Liver (tissue), 9 donors: ENCODE measurements around the gene PHLPP1. TPM values are rescaled to one million over a fixed set of nuclear protein-coding genes. Genes with fewer than 3 reads are reported as not detected.

Experiments
- DNase-seq: peaks from one replicate; pipeline ENCODE4 v3.0.0-alpha.2; 2017; ENCODE audit warnings: low spot score
- H3K27ac ChIP-seq, 2 donors: one replicate each; pipeline ENCODE4 v1.7.0; 2013; ENCODE audit warnings: inconsistent platforms in 2 of 2, low read length in 2 of 2, control low read depth in 1 of 2, low read depth in 1 of 2, mild to moderate bottlenecking in 1 of 2
- H3K27me3 ChIP-seq, 4 donors: one replicate each; pipeline versions ENCODE4 v1.6.1 to v1.7.0; 2013; ENCODE audit warnings: low read length in 3 of 4, inconsistent platforms in 1 of 4, mild to moderate bottlenecking in 1 of 4, moderate library complexity in 1 of 4; ENCODE audit not compliant: control insufficient read depth in 4 of 4, insufficient read depth in 4 of 4
- H3K36me3 ChIP-seq, 4 donors: one replicate each; pipeline versions ENCODE4 v1.6.1 to v1.7.0; 2013; ENCODE audit warnings: low read length in 3 of 4, mild to moderate bottlenecking in 3 of 4, low read depth in 1 of 4, moderate library complexity in 1 of 4; ENCODE audit not compliant: control insufficient read depth in 4 of 4, insufficient read depth in 3 of 4
- H3K4me1 ChIP-seq, 4 donors: one replicate each; pipeline versions ENCODE4 v1.6.1 to v1.7.0; 2013; ENCODE audit warnings: low read length in 3 of 4, mild to moderate bottlenecking in 3 of 4, moderate library complexity in 1 of 4; ENCODE audit not compliant: control insufficient read depth in 4 of 4, insufficient read depth in 4 of 4
- H3K4me3 ChIP-seq, 3 donors: one replicate each; pipeline versions ENCODE4 v1.6.1 to v1.7.0; 2013; ENCODE audit warnings: low read length in 3 of 3, control low read depth in 1 of 3, low read depth in 1 of 3, mild to moderate bottlenecking in 1 of 3
- H3K9ac ChIP-seq, 2 donors: one replicate each; pipeline ENCODE4 v1.7.0; 2013; ENCODE audit warnings: low read length in 2 of 2, mild to moderate bottlenecking in 2 of 2, moderate library complexity in 2 of 2, control low read depth in 1 of 2, low read depth in 1 of 2
- H3K9me3 ChIP-seq, 4 donors: one replicate each; pipeline versions ENCODE4 v1.6.1 to v1.7.0; 2013; ENCODE audit warnings: low read length in 3 of 4; ENCODE audit not compliant: control insufficient read depth in 4 of 4
- EGR1 ChIP-seq, 2 donors: IDR thresholded peaks; 2 replicates each; pipeline ENCODE4 v1.6.1; 2016 to 2018; ENCODE audit warnings: antibody characterized with exemption in 2 of 2, low read depth in 2 of 2
- FOXA2 ChIP-seq: IDR thresholded peaks from 2 replicates; pipeline ENCODE4 v1.6.1; 2016; ENCODE audit warnings: antibody characterized with exemption
- GABPA ChIP-seq, 2 donors: IDR thresholded peaks in 1 of 2; conservative IDR thresholded peaks in 1 of 2; 2 replicates each; pipeline ENCODE4 v1.6.1; 2016; ENCODE audit warnings: antibody characterized with exemption in 2 of 2, mild to moderate bottlenecking in 1 of 2, moderate library complexity in 1 of 2
- HNF4G ChIP-seq: IDR thresholded peaks from 2 replicates; pipeline ENCODE4 v1.6.1; 2016; ENCODE audit warnings: antibody characterized with exemption
- NR2F2 ChIP-seq: IDR thresholded peaks from 2 replicates; pipeline ENCODE4 v1.6.1; 2016; ENCODE audit warnings: antibody characterized with exemption
- RAD21 ChIP-seq, 2 donors: IDR thresholded peaks; 2 replicates each; pipeline ENCODE4 v1.6.1; 2016; ENCODE audit warnings: antibody characterized with exemption in 2 of 2, mild to moderate bottlenecking in 2 of 2
- SP1 ChIP-seq: IDR thresholded peaks from 2 replicates; pipeline ENCODE4 v1.6.1; 2018; ENCODE audit warnings: antibody characterized with exemption, mild to moderate bottlenecking
- TAF1 ChIP-seq: conservative IDR thresholded peaks from 2 replicates; pipeline ENCODE4 v1.6.1; 2016; ENCODE audit warnings: antibody characterized with exemption, mild to moderate bottlenecking
- WGBS: extraction: QIAGEN DNeasy Blood & Tissue Kit; methylation state at CpG from one replicate; pipeline ENCODE4 v1.1.7; 2013; 5-methylcytosine and 5-hydroxymethylcytosine counted together
- polyA plus RNA-seq, 2 donors: library from polyadenylated mRNA; stranded (reverse) in 1 of 2; unstranded in 1 of 2; fragments of 200-250 nt in 1 of 2; fragments of >200 nt in 1 of 2; fragmentation: Nextera tagmentation in 1 of 2; extraction: Ambion mirVana in 1 of 2; gene quantifications; one replicate each; pipeline versions ENCODE4 v1.2.1 to v1.2.3, GENCODE V29; 2013 to 2015
- total RNA-seq, 2 donors: library from RNA; depleted of rRNA; stranded (reverse); fragments of >200 nt; gene quantifications; one replicate each; pipeline ENCODE4 v1.2.3, GENCODE V29; 2014
- TF ChIP-seq, protein P1 (sequence below): fragments of 150-350 bp; IDR thresholded peaks from 2 replicates; pipeline ENCODE4 v1.5.1; 2017; ENCODE audit warnings: improper control_type of control experiment, low read depth, low read length; ENCODE audit not compliant: missing input control
- TF ChIP-seq, protein P2 (sequence below): IDR thresholded peaks from 2 replicates; pipeline ENCODE4 v1.6.1; 2016; ENCODE audit warnings: antibody characterized with exemption
- TF ChIP-seq, protein P3 (sequence below): IDR thresholded peaks from 2 replicates; pipeline ENCODE4 v1.6.1; 2016; ENCODE audit warnings: antibody characterized with exemption
- TF ChIP-seq, protein P4 (sequence below): IDR thresholded peaks from 2 replicates; pipeline ENCODE4 v1.6.1; 2016; ENCODE audit warnings: antibody characterized with exemption, mild to moderate bottlenecking
- donor health status: healthy.
- donor health status: healthy.
- donor health status: healthy.
- donor health status: healthy.
- donor health status: healthy.

PHLPP1 gene
- total and polyA plus RNA-seq, 4 donors, result 4.2 to 14.5 (median 8.6) TPM

DNA sequence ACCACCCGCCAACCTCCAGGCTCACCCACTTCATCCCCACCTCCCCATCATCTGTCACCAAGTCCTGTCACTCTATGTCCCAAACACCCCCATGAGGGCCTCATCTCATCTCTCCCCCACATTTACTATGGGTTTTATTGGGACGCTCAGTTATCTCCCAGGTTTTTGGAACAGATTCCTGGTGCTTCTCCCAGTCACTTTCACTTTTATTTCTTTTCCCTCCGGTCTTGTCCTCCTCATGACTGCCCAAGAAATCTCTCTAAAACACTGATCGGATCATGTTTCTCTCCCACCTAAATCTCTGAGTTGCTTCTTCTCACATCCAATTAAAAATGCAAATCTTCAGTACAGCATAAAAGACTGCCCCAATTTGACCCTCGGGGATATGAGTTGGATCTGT, 273.1 kb downstream of the PHLPP1 start (continued):
- TF ChIP-seq, protein P1, sequence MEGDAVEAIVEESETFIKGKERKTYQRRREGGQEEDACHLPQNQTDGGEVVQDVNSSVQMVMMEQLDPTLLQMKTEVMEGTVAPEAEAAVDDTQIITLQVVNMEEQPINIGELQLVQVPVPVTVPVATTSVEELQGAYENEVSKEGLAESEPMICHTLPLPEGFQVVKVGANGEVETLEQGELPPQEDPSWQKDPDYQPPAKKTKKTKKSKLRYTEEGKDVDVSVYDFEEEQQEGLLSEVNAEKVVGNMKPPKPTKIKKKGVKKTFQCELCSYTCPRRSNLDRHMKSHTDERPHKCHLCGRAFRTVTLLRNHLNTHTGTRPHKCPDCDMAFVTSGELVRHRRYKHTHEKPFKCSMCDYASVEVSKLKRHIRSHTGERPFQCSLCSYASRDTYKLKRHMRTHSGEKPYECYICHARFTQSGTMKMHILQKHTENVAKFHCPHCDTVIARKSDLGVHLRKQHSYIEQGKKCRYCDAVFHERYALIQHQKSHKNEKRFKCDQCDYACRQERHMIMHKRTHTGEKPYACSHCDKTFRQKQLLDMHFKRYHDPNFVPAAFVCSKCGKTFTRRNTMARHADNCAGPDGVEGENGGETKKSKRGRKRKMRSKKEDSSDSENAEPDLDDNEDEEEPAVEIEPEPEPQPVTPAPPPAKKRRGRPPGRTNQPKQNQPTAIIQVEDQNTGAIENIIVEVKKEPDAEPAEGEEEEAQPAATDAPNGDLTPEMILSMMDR, result no peak
- TF ChIP-seq TAF1, result no peak
- TF ChIP-seq GABPA (IDR thresholded peaks at IDR 0.05 in 1 of 2, conservative IDR thresholded peaks at IDR 0.05 in 1 of 2), result no peak
- TF ChIP-seq FOXA2, result no peak

DNA sequence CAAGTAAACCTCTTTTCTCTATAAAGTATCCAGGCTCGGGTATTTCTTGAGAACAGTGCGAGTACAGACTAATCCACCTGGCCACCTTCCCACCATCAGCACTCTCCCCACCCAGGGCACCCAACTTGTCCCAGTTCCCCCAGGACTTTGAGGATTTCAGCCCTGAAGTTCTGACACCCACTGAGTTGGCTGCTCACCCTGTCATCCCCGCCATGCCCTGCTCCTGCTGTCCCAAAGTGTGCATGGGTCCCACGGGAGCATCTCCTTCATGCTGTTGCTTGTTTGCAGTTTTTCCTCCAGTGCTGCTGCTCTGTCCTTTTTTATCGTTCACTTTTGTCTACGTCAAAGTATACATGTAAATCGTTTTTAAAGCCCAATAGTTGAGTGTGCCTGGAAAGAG, 273.9 kb downstream of the PHLPP1 start:
- Histone ChIP-seq H3K4me1 (peaks cover 0 to 6% (median 1%) of the 10 kb centered on the region in 4 donors), H3K36me3 (no peaks in the 10 kb centered on the region), H3K9me3 (no peaks in the 10 kb centered on the region), H3K4me3 (no peak overlapping the region), H3K9ac (no peak overlapping the region), H3K27ac (no peak overlapping the region), H3K27me3 (no peaks in the 10 kb centered on the region)
- 88% methylated on average over 7 of the region's 7 CpGs for WGBS
- DNase-seq, result no peak
- TF ChIP-seq RAD21 (IDR thresholded peaks at IDR 0.05) (no peak), SP1 (no peak), NR2F2 (no peak), HNF4G (no peak), GABPA (IDR thresholded peaks at IDR 0.05 in 1 of 2, conservative IDR thresholded peaks at IDR 0.05 in 1 of 2) (no peak), EGR1 (IDR thresholded peaks at IDR 0.05; ENCODE audit: low read depth in 2 of 2) (no peak), TAF1 (no peak)
- TF ChIP-seq, protein P2, sequence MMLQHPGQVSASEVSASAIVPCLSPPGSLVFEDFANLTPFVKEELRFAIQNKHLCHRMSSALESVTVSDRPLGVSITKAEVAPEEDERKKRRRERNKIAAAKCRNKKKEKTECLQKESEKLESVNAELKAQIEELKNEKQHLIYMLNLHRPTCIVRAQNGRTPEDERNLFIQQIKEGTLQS, result no peak
- TF ChIP-seq, protein P1, result no peak
- TF ChIP-seq, protein P3, sequence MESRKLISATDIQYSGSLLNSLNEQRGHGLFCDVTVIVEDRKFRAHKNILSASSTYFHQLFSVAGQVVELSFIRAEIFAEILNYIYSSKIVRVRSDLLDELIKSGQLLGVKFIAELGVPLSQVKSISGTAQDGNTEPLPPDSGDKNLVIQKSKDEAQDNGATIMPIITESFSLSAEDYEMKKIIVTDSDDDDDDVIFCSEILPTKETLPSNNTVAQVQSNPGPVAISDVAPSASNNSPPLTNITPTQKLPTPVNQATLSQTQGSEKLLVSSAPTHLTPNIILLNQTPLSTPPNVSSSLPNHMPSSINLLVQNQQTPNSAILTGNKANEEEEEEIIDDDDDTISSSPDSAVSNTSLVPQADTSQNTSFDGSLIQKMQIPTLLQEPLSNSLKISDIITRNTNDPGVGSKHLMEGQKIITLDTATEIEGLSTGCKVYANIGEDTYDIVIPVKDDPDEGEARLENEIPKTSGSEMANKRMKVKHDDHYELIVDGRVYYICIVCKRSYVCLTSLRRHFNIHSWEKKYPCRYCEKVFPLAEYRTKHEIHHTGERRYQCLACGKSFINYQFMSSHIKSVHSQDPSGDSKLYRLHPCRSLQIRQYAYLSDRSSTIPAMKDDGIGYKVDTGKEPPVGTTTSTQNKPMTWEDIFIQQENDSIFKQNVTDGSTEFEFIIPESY, result no peak
- TF ChIP-seq, protein P4, sequence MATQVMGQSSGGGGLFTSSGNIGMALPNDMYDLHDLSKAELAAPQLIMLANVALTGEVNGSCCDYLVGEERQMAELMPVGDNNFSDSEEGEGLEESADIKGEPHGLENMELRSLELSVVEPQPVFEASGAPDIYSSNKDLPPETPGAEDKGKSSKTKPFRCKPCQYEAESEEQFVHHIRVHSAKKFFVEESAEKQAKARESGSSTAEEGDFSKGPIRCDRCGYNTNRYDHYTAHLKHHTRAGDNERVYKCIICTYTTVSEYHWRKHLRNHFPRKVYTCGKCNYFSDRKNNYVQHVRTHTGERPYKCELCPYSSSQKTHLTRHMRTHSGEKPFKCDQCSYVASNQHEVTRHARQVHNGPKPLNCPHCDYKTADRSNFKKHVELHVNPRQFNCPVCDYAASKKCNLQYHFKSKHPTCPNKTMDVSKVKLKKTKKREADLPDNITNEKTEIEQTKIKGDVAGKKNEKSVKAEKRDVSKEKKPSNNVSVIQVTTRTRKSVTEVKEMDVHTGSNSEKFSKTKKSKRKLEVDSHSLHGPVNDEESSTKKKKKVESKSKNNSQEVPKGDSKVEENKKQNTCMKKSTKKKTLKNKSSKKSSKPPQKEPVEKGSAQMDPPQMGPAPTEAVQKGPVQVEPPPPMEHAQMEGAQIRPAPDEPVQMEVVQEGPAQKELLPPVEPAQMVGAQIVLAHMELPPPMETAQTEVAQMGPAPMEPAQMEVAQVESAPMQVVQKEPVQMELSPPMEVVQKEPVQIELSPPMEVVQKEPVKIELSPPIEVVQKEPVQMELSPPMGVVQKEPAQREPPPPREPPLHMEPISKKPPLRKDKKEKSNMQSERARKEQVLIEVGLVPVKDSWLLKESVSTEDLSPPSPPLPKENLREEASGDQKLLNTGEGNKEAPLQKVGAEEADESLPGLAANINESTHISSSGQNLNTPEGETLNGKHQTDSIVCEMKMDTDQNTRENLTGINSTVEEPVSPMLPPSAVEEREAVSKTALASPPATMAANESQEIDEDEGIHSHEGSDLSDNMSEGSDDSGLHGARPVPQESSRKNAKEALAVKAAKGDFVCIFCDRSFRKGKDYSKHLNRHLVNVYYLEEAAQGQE, result no peak
